ENCODE results near the gene ADRB2. TPM values are rescaled to one million over a fixed set of nuclear protein-coding genes. Genes with fewer than 3 reads are reported as not detected.
A peak's percentile ranks its signal among the peaks of the same experiment; 100 is the strongest.

Gene ADRB2
- total RNA-seq (2013) = 20.7 TPM
- 10 to 100 TPM in 2 of 3 donors, 1 to 10 TPM in 1; 6.8 to 10.9 (median 10.8) TPM for polyA plus RNA-seq
- polyA minus RNA-seq = 37.5 and 40.0 TPM in 2 replicates
- total RNA-seq = 44.7 to 324 (median 81.4) reads per million in 11 experiments

GRCh38 chr5:148826053-148826738, at the start of gene ADRB2:
TSS of gene ADRB2 (plus strand) at chr5:148826611. CDS start at chr5:148826832, 221 bp downstream.
- peak; percentile 91 to 96 (median 94) for DNase-seq
- Histone ChIP-seq H3K9me3 (replicated peaks in 1 of 2; ENCODE audit: control insufficient read depth in 1 of 2, insufficient read depth in 1 of 2, low read length in 2 of 2) (no peaks in the 10 kb centered on the region), H3K4me1 (ENCODE audit: control insufficient read depth in 1 of 2, insufficient read depth in 2 of 2, low read length in 2 of 2) (peaks cover 85 to 95% of the 10 kb centered on the region in 2 donors), H3K27me3 (ENCODE audit: control insufficient read depth in 2 of 2, insufficient read depth in 2 of 2, low read length in 2 of 2) (no peaks in the 10 kb centered on the region), H3K27ac (ENCODE audit: low read depth in 1 of 2, low read length in 2 of 2) (peak within 1 kb of the TSS; percentile 91 to 96), H3K36me3 (replicated peaks in 1 of 2; ENCODE audit: control insufficient read depth in 1 of 2, insufficient read depth in 2 of 2, low read length in 2 of 2) (no peaks in the 10 kb centered on the region), H4K20me1 (ENCODE audit: insufficient read depth, low read length) (peaks cover 47% of the 10 kb centered on the region), H3K79me2 (ENCODE audit: insufficient read depth, low read length) (peaks cover 68% of the 10 kb centered on the region), H2AFZ (ENCODE audit: insufficient read depth, low read depth, low read length, poor library complexity, severe bottlenecking) (peak within 1 kb of the TSS; percentile 93), H3K9ac (ENCODE audit: insufficient read depth, low read length, poor library complexity, severe bottlenecking) (peak within 1 kb of the TSS; percentile 83), H3K4me3 (replicated peaks in 1 of 3; ENCODE audit: low read depth in 2 of 3, low read length in 3 of 3) (peak within 1 kb of the TSS; percentile 67 to 85 (median 85)), H3K4me2 (replicated peaks; ENCODE audit: extremely low read depth, low read length, poor library complexity, severe bottlenecking) (peak within 1 kb of the TSS; percentile 89)
- no peaks in the 10 kb centered on the region for H3K9me3 Mint-ChIP-seq
- peaks cover 90% of the 10 kb centered on the region for H3K4me1 Mint-ChIP-seq
- H3K4me3 Mint-ChIP-seq = peak within 1 kb of the TSS; percentile 86 to 96
- no peaks in the 10 kb centered on the region for H3K27me3 Mint-ChIP-seq (ENCODE audit: low read depth in 3 of 3)
- H3K27ac Mint-ChIP-seq = peak within 1 kb of the TSS; percentile 91 to 99 (median 96)
- TF ChIP-seq CTCF (IDR thresholded peaks at IDR 0.05) = no peak
- peaks cover 4 to 9% of the 10 kb centered on the region in 2 donors for H3K36me3 Mint-ChIP-seq
- WGBS (ENCODE audit: insufficient coverage) = under 1% methylated on average over 42 of the region's 42 CpGs
- intact Hi-C loops (cut with micrococcal nuclease) = loop anchor here (2.0 to 10.0 kb wide), 3 partner anchors 15 to 139 kb away; no protein-coding TSS in a partner anchor

- Histone ChIP-seq H3K4me2 (replicated peaks; ENCODE audit: extremely low read depth, low read length, poor library complexity, severe bottlenecking) (no peak overlapping the region), H3K4me1 (ENCODE audit: control insufficient read depth in 1 of 2, insufficient read depth in 2 of 2, low read length in 2 of 2) (peaks cover 23 to 39% of the 10 kb centered on the region in 2 donors), H3K27ac (ENCODE audit: low read depth in 1 of 2, low read length in 2 of 2) (no peak overlapping the region), H2AFZ (ENCODE audit: insufficient read depth, low read depth, low read length, poor library complexity, severe bottlenecking) (no peak overlapping the region), H4K20me1 (ENCODE audit: insufficient read depth, low read length) (no peaks in the 10 kb centered on the region), H3K9me3 (replicated peaks in 1 of 2; ENCODE audit: control insufficient read depth in 1 of 2, insufficient read depth in 1 of 2, low read length in 2 of 2) (no peaks in the 10 kb centered on the region), H3K4me3 (replicated peaks in 1 of 3; ENCODE audit: low read depth in 2 of 3, low read length in 3 of 3) (no peak overlapping the region), H3K79me2 (ENCODE audit: insufficient read depth, low read length) (no peaks in the 10 kb centered on the region), H3K36me3 (replicated peaks in 1 of 2; ENCODE audit: control insufficient read depth in 1 of 2, insufficient read depth in 2 of 2, low read length in 2 of 2) (no peaks in the 10 kb centered on the region), H3K27me3 (ENCODE audit: control insufficient read depth in 2 of 2, insufficient read depth in 2 of 2, low read length in 2 of 2) (no peaks in the 10 kb centered on the region), H3K9ac (ENCODE audit: insufficient read depth, low read length, poor library complexity, severe bottlenecking) (no peak overlapping the region)
- Mint-ChIP-seq H3K4me3 (no peak overlapping the region), H3K9me3 (peaks cover 0 to 2% (median 0%) of the 10 kb centered on the region in 7 donors), H3K36me3 (no peaks in the 10 kb centered on the region), H3K27ac (no peak overlapping the region), H3K27me3 (ENCODE audit: low read depth in 3 of 3) (peaks cover 0 to 2% (median 0%) of the 10 kb centered on the region in 3 donors), H3K4me1 (peaks cover 46% of the 10 kb centered on the region)
- intact Hi-C loops (cut with micrococcal nuclease) = no loop called here
- no CpG with 5 or more reads among the region's 1 CpG for WGBS (ENCODE audit: insufficient coverage)
- no peak for TF ChIP-seq CTCF (IDR thresholded peaks at IDR 0.05)
- DNase-seq = peak; percentile 48 to 77 (median 51)
Measured at GRCh38 chr5:148776780-148777179, 49.6 kb upstream of the ADRB2 start.

Data from CD14-positive monocyte (primary cell).